B cell (primary cell): Measurements from ENCODE around the gene CD34. TPM values are rescaled to one million over a fixed set of nuclear protein-coding genes. Genes with fewer than 3 reads are reported as not detected.

Source experiments
- ATAC-seq: fragments of 200-7000 bp; cut with Tn5 transposase; one replicate; pipeline ENCODE4 v1.10.0; 2021; ENCODE audit warnings: low read depth, mild to moderate bottlenecking, moderate number of reproducible peaks, moderate library complexity
- CTCF ChIA-PET: fragments of 350-600 bp; sonication (Branson Sonifier 250); formaldehyde crosslinking; loops from one replicate; lab custom pipeline; 2021; ENCODE audit warnings: antibody characterized with exemption, inconsistent platforms; lab: Charles Lee
- POLR2A ChIA-PET: fragments of 350-600 bp; sonication (Branson Sonifier 250); formaldehyde crosslinking; loops from one replicate; lab custom pipeline; 2021; ENCODE audit warnings: antibody characterized with exemption; lab: Charles Lee
- DNase-seq: peaks from one replicate; pipeline ENCODE4 v3.0.0; 2013
- H2AFZ ChIP-seq: 2 replicates; pipeline ENCODE4 v1.6.1; 2012; ENCODE audit warnings: mild to moderate bottlenecking, low read depth, low read length; ENCODE audit not compliant: insufficient read depth, poor library complexity, severe bottlenecking
- H3K27ac ChIP-seq, 2 donors: 1 replicate in 1 of 2; 2 replicates in 1 of 2; pipeline ENCODE4 v1.5.1; 2012 to 2013; ENCODE audit warnings: low read length in 2 of 2, mild to moderate bottlenecking in 2 of 2, moderate library complexity in 1 of 2
- H3K27me3 ChIP-seq, 4 experiments: fragments of 200-600 bp in 1 of 4; sonication (generic) in 1 of 4; replicated peaks in 1 of 4; 1 replicate in 2 of 4; 2 replicates in 2 of 4; pipeline versions ENCODE4 v1.6.1 to v1.7.0; 2013 to 2016; ENCODE audit warnings: low read length in 3 of 4, mild to moderate bottlenecking in 2 of 4, mixed read lengths in 1 of 4, moderate library complexity in 1 of 4; ENCODE audit not compliant: insufficient read depth in 4 of 4, control insufficient read depth in 3 of 4; ENCODE audit errors: control extremely low read depth in 1 of 4
- H3K36me3 ChIP-seq, 2 experiments: replicated peaks in 1 of 2; 1 replicate in 1 of 2; 2 replicates in 1 of 2; pipeline versions ENCODE4 v1.6.1 to v1.7.1; 2013; ENCODE audit warnings: low read length in 1 of 2; ENCODE audit not compliant: insufficient read depth in 2 of 2, control insufficient read depth in 1 of 2; ENCODE audit errors: control extremely low read depth in 1 of 2, extremely low read depth in 1 of 2
- H3K4me1 ChIP-seq, 2 donors: fragments of 200-600 bp in 1 of 2; sonication (generic) in 1 of 2; 1 replicate in 1 of 2; 2 replicates in 1 of 2; pipeline versions ENCODE4 v1.5.1 to v1.6.1; 2013 to 2017; ENCODE audit warnings: low read length in 2 of 2; ENCODE audit not compliant: control insufficient read depth in 2 of 2, insufficient read depth in 2 of 2
- H3K4me2 ChIP-seq: replicated peaks from 2 replicates; pipeline ENCODE3; 2012; ENCODE audit warnings: mild to moderate bottlenecking, low read depth, low read length; ENCODE audit not compliant: poor library complexity, severe bottlenecking
- H3K4me3 ChIP-seq, 5 experiments: fragments of 200-600 bp in 1 of 5; sonication (generic) in 1 of 5; 1 replicate in 3 of 5; 2 replicates in 2 of 5; pipeline versions ENCODE4 v1.5.1 to v1.7.0; 2011 to 2016; ENCODE audit warnings: low read length in 4 of 5, mild to moderate bottlenecking in 4 of 5, low read depth in 2 of 5, control low read depth in 1 of 5, moderate library complexity in 1 of 5; ENCODE audit not compliant: insufficient read depth in 1 of 5; ENCODE audit errors: control extremely low read depth in 1 of 5, extremely low read depth in 1 of 5
- H3K79me2 ChIP-seq: fragments of 200-600 bp; sonication (generic); one replicate; pipeline ENCODE4 v1.6.0; 2016; ENCODE audit warnings: low read length; ENCODE audit not compliant: control insufficient read depth, insufficient read depth
- H3K9ac ChIP-seq: fragments of 200-600 bp; sonication (generic); 2 replicates; pipeline ENCODE4 v1.6.1; 2017; ENCODE audit warnings: mild to moderate bottlenecking, low read length, moderate library complexity
- H3K9me3 ChIP-seq, 3 donors: one replicate each; pipeline versions ENCODE4 v1.6.1 to v1.7.1; 2013; ENCODE audit warnings: low read length in 2 of 3; ENCODE audit not compliant: control insufficient read depth in 2 of 3, insufficient read depth in 1 of 3; ENCODE audit errors: control extremely low read depth in 1 of 3
- H4K20me1 ChIP-seq: 2 replicates; pipeline ENCODE4 v1.6.0; 2012; ENCODE audit warnings: mild to moderate bottlenecking, low read length; ENCODE audit not compliant: insufficient read depth, control insufficient read depth, poor library complexity, severe bottlenecking
- H3K27ac Mint-ChIP-seq: one replicate; pipeline ENCODE4 v1.8.0; 2021; ENCODE audit warnings: mixed read lengths
- H3K27me3 Mint-ChIP-seq: one replicate; pipeline ENCODE4 v1.8.0; 2021; ENCODE audit warnings: mixed read lengths
- H3K4me1 Mint-ChIP-seq: one replicate; pipeline ENCODE4 v1.8.0; 2021; ENCODE audit warnings: mixed read lengths
- H3K4me3 Mint-ChIP-seq: one replicate; pipeline ENCODE4 v1.8.0; 2021; ENCODE audit warnings: mixed read lengths
- H3K9me3 Mint-ChIP-seq: one replicate; pipeline ENCODE4 v1.8.0; 2022; ENCODE audit warnings: mixed read lengths; ENCODE audit not compliant: insufficient read depth
- EZH2 ChIP-seq: IDR thresholded peaks from 2 replicates; pipeline ENCODE4 v1.6.1; 2012; ENCODE audit warnings: borderline replicate concordance, low read depth, mild to moderate bottlenecking, moderate library complexity, low read length; ENCODE audit not compliant: insufficient read depth, poor library complexity, severe bottlenecking
- WGBS: methylation state at CpG from one replicate; pipeline ENCODE4 v1.1.5; 2013; ENCODE audit warnings: missing lambda C conversion rate; ENCODE audit not compliant: insufficient coverage; 5-methylcytosine and 5-hydroxymethylcytosine counted together
- intact Hi-C: fragments of 100-400 bp; cut with micrococcal nuclease; formaldehyde crosslinking; loops from one replicate; pipeline ENCODE4 v1.10.0; 2022
- polyA plus RNA-seq: library from polyadenylated mRNA; depleted of rRNA; stranded (reverse); fragments of >200 nt; gene quantifications from 2 replicates; pipeline ENCODE4 v1.2.3, GENCODE V29; 2012
- total RNA-seq, 2 donors: library from RNA; stranded (reverse); fragments of 120-200 nt in 1 of 2; gene quantifications; 1 replicate in 1 of 2; 2 replicates in 1 of 2; pipeline versions ENCODE4 v1.2.3 to v1.2.4, GENCODE V29; 2013 to 2022
- TF ChIP-seq, protein P1 (sequence below): fragments of 200-600 bp; IDR thresholded peaks from one replicate; pipeline ENCODE4 v1.8.0; 2022; ENCODE audit warnings: antibody characterized with exemption, mild to moderate bottlenecking

Gene CD34
- total and polyA plus RNA-seq, 2 donors (not counting 1 experiment from before 2014, with no cell fraction given): not detected

DNA sequence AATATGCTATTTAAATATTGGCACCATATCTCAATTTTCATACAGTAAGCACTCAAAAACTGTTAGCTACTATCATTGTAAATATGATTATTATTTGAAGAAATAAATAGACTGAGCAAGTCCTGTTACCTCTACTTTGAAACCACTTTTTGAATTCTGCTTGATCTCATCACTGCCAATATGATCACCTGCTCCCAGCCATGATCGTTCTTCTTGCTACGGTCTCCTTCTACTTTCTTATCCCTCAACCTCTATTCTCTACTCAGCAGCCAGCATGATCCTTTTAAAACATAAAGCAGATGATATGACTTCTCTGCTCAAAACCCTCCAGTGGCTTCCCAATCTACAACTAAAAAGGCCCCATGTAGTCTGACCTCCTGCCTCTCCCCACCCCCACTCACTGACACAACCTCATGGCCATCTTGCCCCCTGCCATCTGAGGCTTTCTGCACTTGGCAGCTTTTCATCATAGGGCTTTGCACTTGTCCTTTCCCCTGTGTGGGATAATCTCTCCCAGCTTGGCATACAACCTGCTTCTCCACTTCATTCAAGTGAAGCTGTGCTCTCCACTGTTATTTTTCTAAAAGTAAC lies 27.2 kb downstream of the CD34 start:
- peaks cover 12% of the 10 kb centered on the region for H3K27me3 Mint-ChIP-seq
- CTCF ChIA-PET: interaction anchor here (0.9 to 9.7 kb wide), 14 partner anchors 13 to 114 kb away, joined by 3 to 214 read pairs (median 13); no protein-coding TSS in a partner anchor
- H3K4me2 ChIP-seq: peak overlapping the region; percentile 65

More for the DNA sequence above, 27.2 kb downstream of the CD34 start:
- Histone ChIP-seq H3K27ac (peak overlapping the region; percentile 3 to 61), H3K79me2 (no peaks in the 10 kb centered on the region), H3K27me3 (no peaks in the 10 kb centered on the region), H4K20me1 (no peaks in the 10 kb centered on the region), H3K4me1 (peaks cover 10 to 22% of the 10 kb centered on the region in 2 donors), H3K9ac (peak overlapping the region; percentile 58), H3K4me3 (peak overlapping the region in 4 of 5 experiments; percentile 23 to 59 (median 50)), H3K9me3 (no peaks in the 10 kb centered on the region), H3K36me3 (no peaks in the 10 kb centered on the region), H2AFZ (peak overlapping the region; percentile 76)
- ATAC-seq (no peak), DNase-seq (no peak)
- POLR2A ChIA-PET: interaction anchor here (0.6 to 1.3 kb wide), 2 partner anchors 9 to 10 kb away, joined by 3 to 4 read pairs; no protein-coding TSS in a partner anchor
- WGBS: 93% methylated on average over 2 of the region's 2 CpGs
- TF ChIP-seq EZH2: no peak
- TF ChIP-seq, protein P1, sequence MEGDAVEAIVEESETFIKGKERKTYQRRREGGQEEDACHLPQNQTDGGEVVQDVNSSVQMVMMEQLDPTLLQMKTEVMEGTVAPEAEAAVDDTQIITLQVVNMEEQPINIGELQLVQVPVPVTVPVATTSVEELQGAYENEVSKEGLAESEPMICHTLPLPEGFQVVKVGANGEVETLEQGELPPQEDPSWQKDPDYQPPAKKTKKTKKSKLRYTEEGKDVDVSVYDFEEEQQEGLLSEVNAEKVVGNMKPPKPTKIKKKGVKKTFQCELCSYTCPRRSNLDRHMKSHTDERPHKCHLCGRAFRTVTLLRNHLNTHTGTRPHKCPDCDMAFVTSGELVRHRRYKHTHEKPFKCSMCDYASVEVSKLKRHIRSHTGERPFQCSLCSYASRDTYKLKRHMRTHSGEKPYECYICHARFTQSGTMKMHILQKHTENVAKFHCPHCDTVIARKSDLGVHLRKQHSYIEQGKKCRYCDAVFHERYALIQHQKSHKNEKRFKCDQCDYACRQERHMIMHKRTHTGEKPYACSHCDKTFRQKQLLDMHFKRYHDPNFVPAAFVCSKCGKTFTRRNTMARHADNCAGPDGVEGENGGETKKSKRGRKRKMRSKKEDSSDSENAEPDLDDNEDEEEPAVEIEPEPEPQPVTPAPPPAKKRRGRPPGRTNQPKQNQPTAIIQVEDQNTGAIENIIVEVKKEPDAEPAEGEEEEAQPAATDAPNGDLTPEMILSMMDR: no peak
- H3K9me3 Mint-ChIP-seq: no peaks in the 10 kb centered on the region
- H3K4me3 Mint-ChIP-seq: peak overlapping the region; percentile 88
- H3K27ac Mint-ChIP-seq: peak overlapping the region; percentile 59
- intact Hi-C loops: loop anchor here (2.0 to 10.0 kb wide), 2 partner anchors 15 to 361 kb away; partner anchors contain the start of gene PLXNA2
- H3K4me1 Mint-ChIP-seq: peaks cover 27% of the 10 kb centered on the region
